ENCODE data around the gene AGO3. TPM values are rescaled to one million over a fixed set of nuclear protein-coding genes. Genes with fewer than 3 reads are reported as not detected.

AGO3 gene
- total RNA-seq, 2 experiments from 2014 or later, result 26.2 to 33.1 TPM

DNA sequence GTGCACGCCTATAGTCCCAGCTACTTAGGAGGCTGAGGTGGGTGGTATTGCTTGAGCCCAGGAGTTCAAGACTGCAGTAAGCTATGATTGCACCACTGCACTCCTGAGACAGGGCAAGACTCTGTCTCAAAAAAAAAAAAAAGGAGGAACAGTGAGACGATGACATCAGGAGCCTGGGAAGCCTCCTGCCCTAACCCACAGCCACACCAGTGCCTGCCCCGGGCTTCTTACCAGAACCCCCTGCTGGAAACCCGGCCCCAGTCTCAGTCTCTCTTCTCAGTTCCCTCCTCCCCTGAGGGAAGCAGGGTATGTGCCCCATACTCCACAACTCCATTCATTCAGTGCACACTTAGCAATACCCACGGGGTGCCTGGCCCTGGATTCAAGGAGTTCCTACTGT, 185.0 kb downstream of the AGO3 start:
- DNase-seq (no peak), ATAC-seq (no peak)
- H3K27me3 Mint-ChIP-seq, result peaks cover 2% of the 10 kb centered on the region
- CTCF ChIA-PET, result interaction anchor here (0.8 to 1.8 kb wide), 3 partner anchors 16 to 170 kb away, joined by 3 to 4 read pairs (median 4); no protein-coding TSS in a partner anchor
- no peaks in the 10 kb centered on the region for H3K9me3 Mint-ChIP-seq (ENCODE audit: low read depth)
- no peaks in the 10 kb centered on the region for H3K36me3 Mint-ChIP-seq
- H3K4me3 Mint-ChIP-seq, result no peak overlapping the region
- H3K27ac Mint-ChIP-seq, result no peak overlapping the region
- H3K4me1 Mint-ChIP-seq, result peaks cover 11% of the 10 kb centered on the region

DNA sequence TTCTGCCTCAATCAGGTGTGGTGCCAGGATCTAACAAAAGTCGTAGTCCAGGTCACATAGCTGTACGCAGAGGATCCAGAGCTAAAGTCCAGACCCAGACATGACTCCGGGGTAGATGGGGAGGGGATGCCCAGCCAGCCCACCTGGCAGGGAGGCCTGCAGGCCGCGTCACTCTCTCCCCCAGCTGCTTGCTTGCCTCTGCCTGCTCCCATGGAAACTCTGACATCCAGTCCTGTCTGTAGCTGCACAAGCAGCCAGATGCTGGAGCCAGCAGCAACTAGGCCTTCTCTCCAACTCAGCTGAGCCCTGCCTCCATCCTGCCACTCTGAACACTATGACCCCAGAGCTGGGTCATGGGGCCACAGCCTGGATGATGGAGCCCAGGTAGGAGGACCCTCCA, 186.0 kb downstream of the AGO3 start:
- H3K36me3 Mint-ChIP-seq, result no peaks in the 10 kb centered on the region
- H3K27ac Mint-ChIP-seq, result no peak overlapping the region
- peaks cover 3% of the 10 kb centered on the region for H3K4me1 Mint-ChIP-seq
- CTCF ChIA-PET, result interaction anchor here (1.0 to 3.9 kb wide), 6 partner anchors 10 to 32 kb away, joined by 3 to 38 read pairs (median 5); partner anchors contain the start of gene TRAPPC3
- no peak for ATAC-seq
- DNase-seq, result no peak
- no peak overlapping the region for H3K4me3 Mint-ChIP-seq
- H3K27me3 Mint-ChIP-seq, result peaks cover 5% of the 10 kb centered on the region
- no peaks in the 10 kb centered on the region for H3K9me3 Mint-ChIP-seq (ENCODE audit: low read depth)

DNA sequence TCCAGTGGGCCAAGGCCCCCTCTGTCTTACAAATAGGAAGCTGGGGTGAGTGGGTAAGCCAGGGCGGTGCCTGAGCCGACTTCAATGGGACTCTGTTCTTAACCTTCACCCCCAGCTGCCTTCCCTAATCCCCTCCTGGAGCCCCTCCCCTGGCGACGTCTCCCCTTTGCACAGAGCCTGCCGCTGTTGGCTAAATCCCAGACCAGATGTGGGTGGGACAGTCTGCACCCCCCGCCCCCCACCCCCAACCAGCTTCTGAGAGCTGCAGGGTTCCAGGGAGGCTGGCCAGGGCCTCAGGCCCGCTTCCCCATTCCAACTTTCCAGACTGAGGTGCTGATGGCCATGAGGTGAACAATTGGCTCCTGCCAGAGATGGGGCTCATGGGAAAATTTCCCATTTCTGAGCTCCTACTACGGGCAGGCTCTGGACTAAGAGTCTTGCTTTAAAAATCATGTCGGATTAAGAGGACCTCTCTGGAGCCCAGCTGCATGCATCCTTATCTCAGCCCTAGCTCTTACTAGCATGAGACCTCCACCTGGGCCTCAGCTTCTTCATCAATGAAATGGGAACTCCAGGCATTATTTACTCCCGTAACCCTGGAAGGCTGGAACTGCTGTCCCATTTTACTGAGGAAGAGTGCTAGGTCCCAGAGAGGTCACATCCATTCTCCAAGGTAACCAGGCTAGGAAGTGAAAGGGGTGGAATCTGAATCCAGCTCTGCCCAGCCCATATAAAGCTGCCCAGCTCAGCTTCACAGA, 187.7 kb downstream of the AGO3 start:
- Mint-ChIP-seq H3K36me3 (no peaks in the 10 kb centered on the region), H3K4me3 (no peak overlapping the region), H3K4me1 (peaks cover 5% of the 10 kb centered on the region), H3K27ac (no peak overlapping the region), H3K9me3 (ENCODE audit: low read depth) (no peaks in the 10 kb centered on the region), H3K27me3 (peaks cover 21% of the 10 kb centered on the region)
- no peak for ATAC-seq
- DNase-seq, result no peak
- CTCF ChIA-PET, result interaction anchor here (0.8 to 3.9 kb wide), 6 partner anchors 10 to 145 kb away, joined by 3 to 38 read pairs (median 5); partner anchors contain the start of gene TRAPPC3

DNA sequence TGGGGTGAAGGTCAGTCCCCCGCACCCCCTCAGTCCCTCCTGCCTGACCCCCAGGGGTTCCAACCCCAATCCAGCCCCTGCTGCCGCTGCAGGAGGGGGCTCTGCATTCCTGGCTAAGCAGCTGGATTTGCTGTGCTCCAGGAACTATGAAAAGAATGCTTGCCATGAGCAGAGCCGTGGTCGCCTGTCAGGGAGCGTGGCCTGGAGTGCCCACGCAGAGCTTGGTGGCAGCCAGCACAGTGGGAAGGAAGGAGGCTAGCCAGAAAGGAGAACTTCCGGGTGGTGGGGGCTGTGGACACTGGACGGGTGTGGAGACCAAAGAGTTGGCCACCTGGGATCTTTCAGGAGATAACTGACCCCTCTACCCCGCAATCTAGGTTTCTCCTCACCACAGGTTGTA, 188.6 kb downstream of the AGO3 start:
- Mint-ChIP-seq H3K4me3 (no peak overlapping the region), H3K9me3 (ENCODE audit: low read depth) (no peaks in the 10 kb centered on the region), H3K36me3 (no peaks in the 10 kb centered on the region), H3K27me3 (peaks cover 29% of the 10 kb centered on the region), H3K4me1 (peaks cover 6% of the 10 kb centered on the region), H3K27ac (no peak overlapping the region)
- no peak for ATAC-seq
- no peak for DNase-seq
- CTCF ChIA-PET, result interaction anchor here (0.8 to 3.9 kb wide), 4 partner anchors 10 to 144 kb away, joined by 3 to 38 read pairs (median 5); no protein-coding TSS in a partner anchor

Other genes with a start within 250 kb of the AGO3 start
- gene C1orf216, start 212.2 kb upstream of the AGO3 start, total RNA-seq, result 10 to 100 TPM; 18.3 to 20.9 TPM
- 100 to 1,000 TPM in 1 of 2 experiments, 10 to 100 TPM in 1; 99.8 to 102 TPM for gene CLSPN, start 161.1 kb upstream of the AGO3 start, total RNA-seq
- gene AGO4, start 123.1 kb upstream of the AGO3 start, total RNA-seq, result 10 to 100 TPM; 12.1 to 16.1 TPM
- 10 to 100 TPM; 23.7 to 29.3 TPM for gene AGO1, start 47.9 kb upstream of the AGO3 start, total RNA-seq
- not detected for gene TEKT2, start 153.0 kb downstream of the AGO3 start, total RNA-seq
- gene ADPRS, start 157.8 kb downstream of the AGO3 start, total RNA-seq, result 10 to 100 TPM; 35.4 to 36.9 TPM
- gene COL8A2, start 194.1 kb downstream of the AGO3 start, total RNA-seq, result not detected
- gene TRAPPC3, start 218.4 kb downstream of the AGO3 start, total RNA-seq, result 10 to 100 TPM; 56.5 to 68.3 TPM
- gene MAP7D1, start 225.1 kb downstream of the AGO3 start, total RNA-seq, result 100 to 1,000 TPM; 238 to 252 TPM